Right ventricle myocardium superior (tissue), 1 donor: ENCODE measurements around the gene SPTLC2. TPM values are rescaled to one million over a fixed set of nuclear protein-coding genes. Genes with fewer than 3 reads are reported as not detected.
"Not testable (repeated sequence)": the region's sequence is repeated elsewhere in the genome, so short reads cannot be mapped to it uniquely, and the experiment has no call there.

Experiments used
- ATAC-seq: fragments of 200-7000 bp; cut with Tn5 transposase; one replicate; pipeline ENCODE4 v1.9.1; 2020; ENCODE audit warnings: mild to moderate bottlenecking; ENCODE audit not compliant: poor library complexity
- DNase-seq: peaks from one replicate; pipeline ENCODE4 v3.0.0-alpha.2; 2020
- intact Hi-C: fragments of 100-400 bp; cut with DNase I; formaldehyde crosslinking; loops from one replicate; pipeline ENCODE4 v1.11.2; 2022
- total RNA-seq: library from RNA; stranded (reverse); fragmentation: NEBNext Ultra II Directional; extraction: Animal tissue kit (Norgen Biotek cat#: 25700); gene quantifications from one replicate; pipeline ENCODE4 v1.2.1, GENCODE V29; 2021
- donor health status: DM: no; HTN: yes; CAD: no; lungs with severe emphysema.

The SPTLC2 gene
- total RNA-seq, 1 donor from 2014 or later: 10.2 TPM

- intact Hi-C loops: no loop called here
- DNase-seq: no peak
Measured at GRCh38 chr14:77562681-77563080, 53.8 kb downstream of the SPTLC2 start.

GRCh38 chr14:77561881-77562280 lies 54.6 kb downstream of the SPTLC2 start:
- intact Hi-C loops: no loop called here
- no peak for ATAC-seq

More at GRCh38 chr14:77562681-77563080, 53.8 kb downstream of the SPTLC2 start:
- no peak for ATAC-seq

GRCh38 chr14:77559381-77559780 lies 57.1 kb downstream of the SPTLC2 start:
- DNase-seq (no peak), ATAC-seq (no peak)
- intact Hi-C loops: no loop called here

More at GRCh38 chr14:77561881-77562280, 54.6 kb downstream of the SPTLC2 start:
- no peak for DNase-seq

GRCh38 chr14:77557391-77557790 lies 59.0 kb downstream of the SPTLC2 start:
- ATAC-seq (no peak), DNase-seq (no peak)
- intact Hi-C loops: no loop called here

- DNase-seq (no peak), ATAC-seq (no peak)
- intact Hi-C loops: no loop called here
Measured at GRCh38 chr14:77556946-77557345, 59.5 kb downstream of the SPTLC2 start.

GRCh38 chr14:77554816-77555599 lies 61.4 kb downstream of the SPTLC2 start:
- intact Hi-C loops: no loop called here
- peak; percentile 41 for ATAC-seq
- no peak for DNase-seq

- DNase-seq (no peak), ATAC-seq (no peak)
- intact Hi-C loops: no loop called here
Measured at GRCh38 chr14:77554207-77554606, 62.2 kb downstream of the SPTLC2 start.

GRCh38 chr14:77549451-77549850 lies 67.0 kb downstream of the SPTLC2 start:
- ATAC-seq (no peak), DNase-seq (no peak)
- intact Hi-C loops: no loop called here

GRCh38 chr14:77547512-77548180 lies 68.8 kb downstream of the SPTLC2 start:
- intact Hi-C loops: no loop called here
- no peak for DNase-seq
- no peak for ATAC-seq

- ATAC-seq, DNase-seq, intact Hi-C loops: not testable (repeated sequence)
Measured at GRCh38 chr14:77545171-77545570, 71.3 kb downstream of the SPTLC2 start.

- ATAC-seq (no peak), DNase-seq (no peak)
- intact Hi-C loops: no loop called here
Measured at GRCh38 chr14:77544571-77544970, 71.9 kb downstream of the SPTLC2 start.

- intact Hi-C loops: no loop called here
- ATAC-seq (no peak), DNase-seq (no peak)
Measured at GRCh38 chr14:77543637-77544334, 72.7 kb downstream of the SPTLC2 start.

GRCh38 chr14:77543240-77543551 lies 73.2 kb downstream of the SPTLC2 start:
- intact Hi-C loops: no loop called here
- DNase-seq (no peak), ATAC-seq (no peak)

- ATAC-seq: peak; percentile 39
- intact Hi-C loops: no loop called here
- no peak for DNase-seq
Measured at GRCh38 chr14:77542421-77543239, 73.8 kb downstream of the SPTLC2 start.

- ATAC-seq (no peak), DNase-seq (no peak)
- intact Hi-C loops: no loop called here
Measured at GRCh38 chr14:77541905-77542304, 74.5 kb downstream of the SPTLC2 start.

- DNase-seq, ATAC-seq, intact Hi-C loops: not testable (repeated sequence)
Measured at GRCh38 chr14:77536951-77537350, 79.5 kb downstream of the SPTLC2 start.

- no peak for ATAC-seq
- intact Hi-C loops: no loop called here
- no peak for DNase-seq
Measured at GRCh38 chr14:77531071-77531470, 85.4 kb downstream of the SPTLC2 start.

- ATAC-seq: no peak
Measured at GRCh38 chr14:77529963-77530362, 86.5 kb downstream of the SPTLC2 start.

GRCh38 chr14:77529213-77529612 lies 87.2 kb downstream of the SPTLC2 start:
- intact Hi-C loops: no loop called here
- ATAC-seq (no peak), DNase-seq (no peak)

More at GRCh38 chr14:77529963-77530362, 86.5 kb downstream of the SPTLC2 start:
- intact Hi-C loops: no loop called here
- DNase-seq: no peak
